HEK293 (cell line): ENCODE data around the gene ANO6.

Source experiments
- CTCF ChIA-PET: fragments of 350-600 bp; formaldehyde crosslinking; extraction: SDS; loops from one replicate; lab custom pipeline; 2021; ENCODE audit warnings: antibody characterized with exemption; lab: Yijun Ruan, JAX
- POLR2A ChIA-PET: fragments of 300-600 bp; formaldehyde crosslinking; extraction: SDS; loops from one replicate; lab custom pipeline; 2020; ENCODE audit warnings: antibody characterized with exemption, inconsistent platforms; lab: Yijun Ruan, JAX
- H3K27ac ChIP-seq: fragments of 200-500 bp; sonication (Bioruptor generic); 2 replicates; pipeline ENCODE4 v1.5.1; 2014; ENCODE audit warnings: low read depth, low read length, control low read depth, inconsistent platforms; ENCODE audit errors: extremely low read depth
- H3K36me3 ChIP-seq, 2 experiments: fragments of 200-500 bp in 1 of 2; sonication (Bioruptor generic) in 1 of 2; 1 replicate in 1 of 2; 2 replicates in 1 of 2; pipeline ENCODE4 v1.5.1; 2014 to 2017; ENCODE audit warnings: inconsistent platforms in 2 of 2, low read length in 2 of 2; ENCODE audit not compliant: control insufficient read depth in 2 of 2, insufficient read depth in 1 of 2
- H3K4me1 ChIP-seq: fragments of 200-500 bp; sonication (Bioruptor generic); 2 replicates; pipeline ENCODE4 v1.5.1; 2014; ENCODE audit warnings: mild to moderate bottlenecking, low read length, inconsistent platforms; ENCODE audit not compliant: control insufficient read depth, insufficient read depth
- H3K4me3 ChIP-seq: 2 replicates; pipeline ENCODE4 v1.5.1; 2011; ENCODE audit warnings: low read depth, mild to moderate bottlenecking, control low read depth, low read length, moderate library complexity
- H3K9me3 ChIP-seq: fragments of 200-500 bp; sonication (Bioruptor generic); 2 replicates; pipeline ENCODE4 v1.5.1; 2014; ENCODE audit warnings: low read depth, low read length, inconsistent platforms; ENCODE audit not compliant: control insufficient read depth, insufficient read depth
- KLF17 ChIP-seq: fragments of 450-650 bp; formaldehyde crosslinking; IDR thresholded peaks from 2 replicates; pipeline ENCODE4 v1.5.1; 2016; ENCODE audit warnings: missing biosample characterization, missing genetic modification characterization
- PRDM2 ChIP-seq: fragments of 450-650 bp; formaldehyde crosslinking; IDR thresholded peaks from 2 replicates; pipeline ENCODE4 v1.5.1; 2016; ENCODE audit warnings: missing biosample characterization, missing genetic modification characterization, borderline replicate concordance
- PRDM6 ChIP-seq: fragments of 450-650 bp; formaldehyde crosslinking; IDR thresholded peaks from 2 replicates; pipeline ENCODE4 v1.5.1; 2017; ENCODE audit warnings: missing biosample characterization, missing genetic modification characterization
- TSHZ1 ChIP-seq: fragments of 450-650 bp; formaldehyde crosslinking; IDR thresholded peaks from 2 replicates; pipeline ENCODE4 v1.5.1; 2016; ENCODE audit warnings: missing biosample characterization, missing genetic modification characterization, borderline replicate concordance
- ZNF112 ChIP-seq: fragments of 450-650 bp; formaldehyde crosslinking; IDR thresholded peaks from 2 replicates; pipeline ENCODE4 v1.5.0; 2017; ENCODE audit warnings: missing biosample characterization, missing genetic modification characterization
- ZNF121 ChIP-seq: fragments of 450-650 bp; formaldehyde crosslinking; IDR thresholded peaks from 2 replicates; pipeline ENCODE4 v1.5.1; 2016; ENCODE audit warnings: missing biosample characterization, missing genetic modification characterization
- ZNF174 ChIP-seq: fragments of 450-650 bp; formaldehyde crosslinking; IDR thresholded peaks from 2 replicates; pipeline ENCODE4 v1.5.0; 2017; ENCODE audit warnings: missing biosample characterization, mild to moderate bottlenecking, missing genetic modification characterization
- ZNF175 ChIP-seq: fragments of 450-650 bp; formaldehyde crosslinking; IDR thresholded peaks from 2 replicates; pipeline ENCODE4 v1.5.1; 2016; ENCODE audit warnings: missing biosample characterization, missing genetic modification characterization
- ZNF350 ChIP-seq: fragments of 450-650 bp; formaldehyde crosslinking; IDR thresholded peaks from 2 replicates; pipeline ENCODE4 v1.5.0; 2017; ENCODE audit warnings: missing biosample characterization, mild to moderate bottlenecking, missing genetic modification characterization
- ZNF48 ChIP-seq: fragments of 450-650 bp; formaldehyde crosslinking; IDR thresholded peaks from 2 replicates; pipeline ENCODE4 v1.5.1; 2016; ENCODE audit warnings: missing biosample characterization, missing genetic modification characterization
- ZNF510 ChIP-seq: fragments of 450-650 bp; formaldehyde crosslinking; IDR thresholded peaks from 2 replicates; pipeline ENCODE4 v1.5.1; 2018; ENCODE audit warnings: mild to moderate bottlenecking, missing genetic modification characterization, missing biosample characterization; ENCODE audit not compliant: insufficient replicate concordance
- ZNF530 ChIP-seq: fragments of 450-650 bp; formaldehyde crosslinking; IDR thresholded peaks from 2 replicates; pipeline ENCODE4 v1.5.1; 2016; ENCODE audit warnings: low read depth, missing biosample characterization, missing genetic modification characterization
- ZNF660 ChIP-seq: fragments of 450-650 bp; IDR thresholded peaks from 2 replicates; pipeline ENCODE4 v1.5.1; 2018; ENCODE audit warnings: missing biosample characterization, mild to moderate bottlenecking, missing genetic modification characterization
- ZNF776 ChIP-seq: fragments of 450-650 bp; formaldehyde crosslinking; IDR thresholded peaks from 2 replicates; pipeline ENCODE4 v1.5.0; 2017; ENCODE audit warnings: missing biosample characterization, missing genetic modification characterization, borderline replicate concordance
- TF ChIP-seq, protein P1 (sequence below): fragments of 450-650 bp; formaldehyde crosslinking; IDR thresholded peaks from 2 replicates; pipeline ENCODE4 v1.5.1; 2016; ENCODE audit warnings: missing biosample characterization, missing genetic modification characterization
- TF ChIP-seq, protein P2 (sequence below): fragments of 450-650 bp; formaldehyde crosslinking; IDR thresholded peaks from 2 replicates; pipeline ENCODE4 v1.5.1; 2016; ENCODE audit warnings: missing biosample characterization, missing genetic modification characterization

The ANO6 gene

GRCh38 chr12:45400991-45401390, 185.1 kb downstream of the ANO6 start:
- no peak for TF ChIP-seq ZNF660 (tag by site-specific recombination)
- no peak for TF ChIP-seq ZNF121
- TF ChIP-seq PRDM6: no peak
- TF ChIP-seq KLF17: no peak
- TF ChIP-seq, protein P1, sequence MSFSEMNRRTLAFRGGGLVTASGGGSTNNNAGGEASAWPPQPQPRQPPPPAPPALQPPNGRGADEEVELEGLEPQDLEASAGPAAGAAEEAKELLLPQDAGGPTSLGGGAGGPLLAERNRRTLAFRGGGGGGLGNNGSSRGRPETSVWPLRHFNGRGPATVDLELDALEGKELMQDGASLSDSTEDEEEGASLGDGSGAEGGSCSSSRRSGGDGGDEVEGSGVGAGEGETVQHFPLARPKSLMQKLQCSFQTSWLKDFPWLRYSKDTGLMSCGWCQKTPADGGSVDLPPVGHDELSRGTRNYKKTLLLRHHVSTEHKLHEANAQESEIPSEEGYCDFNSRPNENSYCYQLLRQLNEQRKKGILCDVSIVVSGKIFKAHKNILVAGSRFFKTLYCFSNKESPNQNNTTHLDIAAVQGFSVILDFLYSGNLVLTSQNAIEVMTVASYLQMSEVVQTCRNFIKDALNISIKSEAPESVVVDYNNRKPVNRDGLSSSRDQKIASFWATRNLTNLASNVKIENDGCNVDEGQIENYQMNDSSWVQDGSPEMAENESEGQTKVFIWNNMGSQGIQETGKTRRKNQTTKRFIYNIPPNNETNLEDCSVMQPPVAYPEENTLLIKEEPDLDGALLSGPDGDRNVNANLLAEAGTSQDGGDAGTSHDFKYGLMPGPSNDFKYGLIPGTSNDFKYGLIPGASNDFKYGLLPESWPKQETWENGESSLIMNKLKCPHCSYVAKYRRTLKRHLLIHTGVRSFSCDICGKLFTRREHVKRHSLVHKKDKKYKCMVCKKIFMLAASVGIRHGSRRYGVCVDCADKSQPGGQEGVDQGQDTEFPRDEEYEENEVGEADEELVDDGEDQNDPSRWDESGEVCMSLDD (tag by site-specific recombination): no peak
- TF ChIP-seq, protein P2, sequence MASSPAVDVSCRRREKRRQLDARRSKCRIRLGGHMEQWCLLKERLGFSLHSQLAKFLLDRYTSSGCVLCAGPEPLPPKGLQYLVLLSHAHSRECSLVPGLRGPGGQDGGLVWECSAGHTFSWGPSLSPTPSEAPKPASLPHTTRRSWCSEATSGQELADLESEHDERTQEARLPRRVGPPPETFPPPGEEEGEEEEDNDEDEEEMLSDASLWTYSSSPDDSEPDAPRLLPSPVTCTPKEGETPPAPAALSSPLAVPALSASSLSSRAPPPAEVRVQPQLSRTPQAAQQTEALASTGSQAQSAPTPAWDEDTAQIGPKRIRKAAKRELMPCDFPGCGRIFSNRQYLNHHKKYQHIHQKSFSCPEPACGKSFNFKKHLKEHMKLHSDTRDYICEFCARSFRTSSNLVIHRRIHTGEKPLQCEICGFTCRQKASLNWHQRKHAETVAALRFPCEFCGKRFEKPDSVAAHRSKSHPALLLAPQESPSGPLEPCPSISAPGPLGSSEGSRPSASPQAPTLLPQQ (tag by site-specific recombination): no peak
- TF ChIP-seq ZNF174 (tag by site-specific recombination): no peak
- TF ChIP-seq, all 188 proteins: peak for 0
- H3K4me3 ChIP-seq: no peak overlapping the region
- ChIA-PET CTCF (no interaction called here), POLR2A (no interaction called here)
- H3K27ac ChIP-seq: no peak overlapping the region
- no peaks in the 10 kb centered on the region for H3K9me3 ChIP-seq
- H3K4me1 ChIP-seq: no peaks in the 10 kb centered on the region
- peaks cover 4 to 32% of the 10 kb centered on the region in 2 experiments; a peak in 2 of 3 replicates for H3K36me3 ChIP-seq

DNA sequence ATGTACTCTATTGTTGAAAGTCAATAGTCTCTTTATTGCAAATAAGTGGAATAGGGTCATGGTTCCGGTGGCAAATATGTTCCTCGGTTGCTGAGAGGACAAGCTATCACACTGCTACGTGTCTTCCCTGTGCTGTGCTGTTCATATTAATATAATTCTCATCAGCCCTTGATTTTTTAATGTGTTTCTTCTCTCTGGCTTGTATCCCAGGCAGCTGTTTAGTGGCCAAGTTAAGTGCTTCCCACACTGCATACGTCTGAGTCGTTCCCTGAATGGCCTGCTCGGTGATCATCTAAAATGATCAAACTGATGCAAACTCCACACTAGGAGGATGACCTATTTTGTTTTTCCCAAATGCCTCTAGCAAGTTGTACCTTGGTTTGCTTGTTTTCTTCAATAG, 186.4 kb downstream of the ANO6 start:
- ChIA-PET POLR2A (no interaction called here), CTCF (interaction anchor here (1.7 kb wide), 1 partner anchor 14 kb away, joined by 4 read pairs; no protein-coding TSS in a partner anchor)
- Histone ChIP-seq H3K4me3 (no peak overlapping the region), H3K4me1 (no peaks in the 10 kb centered on the region), H3K27ac (no peak overlapping the region), H3K9me3 (no peaks in the 10 kb centered on the region), H3K36me3 (peaks cover 4 to 37% of the 10 kb centered on the region in 2 experiments; a peak in 2 of 3 replicates)
- TF ChIP-seq PRDM2 (no peak), ZNF48 (tag by site-specific recombination) (no peak), ZNF510 (no peak), ZNF776 (tag by site-specific recombination) (no peak), ZNF112 (tag by site-specific recombination) (no peak), ZNF350 (tag by site-specific recombination) (no peak), ZNF530 (no peak), TSHZ1 (tag by site-specific recombination) (no peak), ZNF175 (no peak)
